ENCODE measurements around the gene ARHGAP6.
A peak's percentile ranks its signal among the peaks of the same experiment; 100 is the strongest.

- TF ChIP-seq POLR2A (IDR thresholded peaks at IDR 0.05) = no peak
- TF ChIP-seq, protein P1, sequence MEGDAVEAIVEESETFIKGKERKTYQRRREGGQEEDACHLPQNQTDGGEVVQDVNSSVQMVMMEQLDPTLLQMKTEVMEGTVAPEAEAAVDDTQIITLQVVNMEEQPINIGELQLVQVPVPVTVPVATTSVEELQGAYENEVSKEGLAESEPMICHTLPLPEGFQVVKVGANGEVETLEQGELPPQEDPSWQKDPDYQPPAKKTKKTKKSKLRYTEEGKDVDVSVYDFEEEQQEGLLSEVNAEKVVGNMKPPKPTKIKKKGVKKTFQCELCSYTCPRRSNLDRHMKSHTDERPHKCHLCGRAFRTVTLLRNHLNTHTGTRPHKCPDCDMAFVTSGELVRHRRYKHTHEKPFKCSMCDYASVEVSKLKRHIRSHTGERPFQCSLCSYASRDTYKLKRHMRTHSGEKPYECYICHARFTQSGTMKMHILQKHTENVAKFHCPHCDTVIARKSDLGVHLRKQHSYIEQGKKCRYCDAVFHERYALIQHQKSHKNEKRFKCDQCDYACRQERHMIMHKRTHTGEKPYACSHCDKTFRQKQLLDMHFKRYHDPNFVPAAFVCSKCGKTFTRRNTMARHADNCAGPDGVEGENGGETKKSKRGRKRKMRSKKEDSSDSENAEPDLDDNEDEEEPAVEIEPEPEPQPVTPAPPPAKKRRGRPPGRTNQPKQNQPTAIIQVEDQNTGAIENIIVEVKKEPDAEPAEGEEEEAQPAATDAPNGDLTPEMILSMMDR (IDR thresholded peaks at IDR 0.05) = peak; percentile 15 to 43 (median 31)
These were observed 106.7 kb downstream of the ARHGAP6 start for GRCh38 chrX:11558972-11559371.

All from upper lobe of left lung (tissue), 4 donors.